ENCODE data around the gene RMRP. TPM values are rescaled to one million over a fixed set of nuclear protein-coding genes. Genes with fewer than 3 reads are reported as not detected.
A peak's percentile ranks its signal among the peaks of the same experiment; 100 is the strongest.

The RMRP gene
- total RNA-seq: over 10,000 TPM in 1 of 4 donors, 1,000 to 10,000 TPM in 3; 3,539 to 11,174 (median 6,303) TPM

- DNase-seq: peak; percentile 98
- peaks cover 0 to 4% of the 10 kb centered on the region in 2 donors for H3K36me3 ChIP-seq
- H3K4me1 ChIP-seq: peaks cover 7 to 20% of the 10 kb centered on the region in 2 donors
- H3K27me3 ChIP-seq: no peaks in the 10 kb centered on the region
- peak within 1 kb of the TSS; percentile 49 to 95 (median 90) for H3K4me3 ChIP-seq (replicated peaks in 1 of 3)
- WGBS, 2 donors: 0 to 1% methylated on average over 34 to 35 of the region's 42 CpGs
- peak in 5 of 6 experiments; percentile 20 to 55 (median 45) for TF ChIP-seq CTCF (IDR thresholded peaks at IDR 0.05)
- peak; percentile 60 to 81 for TF ChIP-seq POLR2A (IDR thresholded peaks at IDR 0.05)
- H3K9me3 ChIP-seq: no peaks in the 10 kb centered on the region
- peak within 1 kb of the TSS; percentile 92 to 100 (median 100) for H3K27ac ChIP-seq
- intact Hi-C loops (cut with DNase I): no loop called here
Measured at GRCh38 chr9:35657546-35658136, at the start of gene RMRP. Gene RMRP (minus strand): TSS chr9:35658019.

- Histone ChIP-seq H3K36me3 (peaks cover 89 to 94% of the 10 kb centered on the region in 2 donors), H3K27me3 (no peaks in the 10 kb centered on the region), H3K4me3 (replicated peaks in 1 of 3) (no peak overlapping the region), H3K4me1 (no peaks in the 10 kb centered on the region), H3K9me3 (no peaks in the 10 kb centered on the region), H3K27ac (no peak overlapping the region)
- TF ChIP-seq CTCF (IDR thresholded peaks at IDR 0.05) (no peak), POLR2A (IDR thresholded peaks at IDR 0.05) (no peak)
- intact Hi-C loops (cut with DNase I): no loop called here
- no peak for DNase-seq
- 95 to 97% methylated on average over 9 to 10 of the region's 10 CpGs for WGBS, 2 donors
Measured at GRCh38 chr9:35706951-35707350, 49.1 kb upstream of the RMRP start.

- 93 to 98% methylated on average over 4 to 7 of the region's 7 CpGs for WGBS, 2 donors
- no peaks in the 10 kb centered on the region for H3K27me3 ChIP-seq
- peaks cover 89 to 94% of the 10 kb centered on the region in 2 donors for H3K36me3 ChIP-seq
- no peak for DNase-seq
- H3K27ac ChIP-seq: no peak overlapping the region
- intact Hi-C loops (cut with DNase I): no loop called here
- H3K4me1 ChIP-seq: no peaks in the 10 kb centered on the region
- no peak for TF ChIP-seq CTCF (IDR thresholded peaks at IDR 0.05)
- no peaks in the 10 kb centered on the region for H3K9me3 ChIP-seq
- no peak overlapping the region for H3K4me3 ChIP-seq (replicated peaks in 1 of 3)
Measured at GRCh38 chr9:35705836-35706430, 48.1 kb upstream of the RMRP start.

GRCh38 chr9:35705372-35705771 lies 47.6 kb upstream of the RMRP start:
- intact Hi-C loops (cut with DNase I): no loop called here
- Histone ChIP-seq H3K27ac (no peak overlapping the region), H3K9me3 (no peaks in the 10 kb centered on the region), H3K36me3 (peaks cover 90 to 94% of the 10 kb centered on the region in 2 donors), H3K27me3 (no peaks in the 10 kb centered on the region), H3K4me3 (replicated peaks in 1 of 3) (no peak overlapping the region), H3K4me1 (no peaks in the 10 kb centered on the region)
- no peak for DNase-seq
- TF ChIP-seq POLR2A (IDR thresholded peaks at IDR 0.05) (no peak), CTCF (IDR thresholded peaks at IDR 0.05) (no peak)
- WGBS, 2 donors: 93 to 98% methylated on average over 5 to 6 of the region's 8 CpGs

- Histone ChIP-seq H3K27ac (no peak overlapping the region), H3K36me3 (peaks cover 100% of the 10 kb centered on the region in 2 donors)
Measured at GRCh38 chr9:35703906-35704672, 46.3 kb upstream of the RMRP start.

More at GRCh38 chr9:35703906-35704672, 46.3 kb upstream of the RMRP start:
- Histone ChIP-seq H3K27me3 (no peaks in the 10 kb centered on the region), H3K4me1 (no peaks in the 10 kb centered on the region), H3K4me3 (replicated peaks in 1 of 3) (no peak overlapping the region), H3K9me3 (no peaks in the 10 kb centered on the region)
- DNase-seq: no peak
- intact Hi-C loops (cut with DNase I): no loop called here
- 95 to 96% methylated on average over 18 to 23 of the region's 26 CpGs for WGBS, 2 donors
- TF ChIP-seq POLR2A (IDR thresholded peaks at IDR 0.05) (no peak), CTCF (IDR thresholded peaks at IDR 0.05) (no peak)
